HG03378 (cell line): Measurements from ENCODE around the gene PTMS.
"Not testable (repeated sequence)": the region's sequence is repeated elsewhere in the genome, so short reads cannot be mapped to it uniquely, and the experiment has no call there.

Experiments
- ATAC-seq: cut with Tn5 transposase; IDR thresholded peaks from one replicate; pipeline ENCODE4 v1.9.1; 2021; ENCODE audit warnings: mild to moderate bottlenecking, moderate library complexity; ENCODE audit not compliant: unreplicated experiment

The PTMS gene

DNA sequence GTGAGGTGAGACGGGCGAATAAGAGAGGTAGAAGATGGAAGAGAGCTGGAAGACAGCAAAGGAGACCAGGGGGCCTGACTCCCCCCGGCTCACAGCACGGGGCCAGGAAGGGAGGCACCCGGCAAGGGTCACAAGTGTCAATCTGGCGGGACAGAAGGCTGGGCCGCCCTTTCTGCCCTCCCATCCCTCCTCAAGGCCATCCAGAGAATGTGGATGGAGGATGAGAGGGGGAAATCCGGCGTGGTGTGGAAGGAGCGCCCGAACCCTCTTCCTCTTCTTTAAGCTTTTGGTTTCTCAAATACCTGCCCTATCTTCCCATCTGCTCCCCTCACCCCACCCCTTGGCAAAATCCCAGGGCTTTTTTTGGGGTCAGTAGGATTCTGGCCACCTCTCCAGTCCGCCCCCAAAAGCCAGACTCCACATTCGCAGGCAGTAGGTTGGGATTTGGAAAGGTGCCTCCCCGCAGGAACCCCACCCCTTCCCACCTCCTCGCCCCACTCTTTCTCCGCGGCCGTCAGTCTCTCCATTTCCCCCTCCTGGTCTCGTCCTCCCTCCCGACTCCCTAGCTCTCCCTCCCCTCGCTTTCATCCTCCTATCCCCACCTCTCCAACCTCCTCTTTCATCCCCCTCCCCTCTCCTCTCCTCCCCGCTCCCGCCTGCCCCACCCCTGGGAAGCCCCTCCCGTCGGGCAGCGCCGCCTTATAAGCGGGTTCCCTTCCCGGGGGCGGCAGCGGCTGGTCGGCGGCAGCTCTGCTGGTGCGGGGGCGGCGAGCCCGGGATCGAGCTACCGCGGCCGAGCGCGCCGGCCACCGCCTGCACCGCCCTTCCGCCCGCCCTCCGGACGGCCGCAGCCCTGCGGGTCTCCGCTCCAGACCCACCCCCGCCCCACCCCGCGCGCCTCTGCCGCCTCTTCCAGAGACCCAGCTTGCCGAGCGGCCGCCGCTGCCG lies at the start of gene PTMS:
TSS of gene PTMS (plus strand) at position 730 of the 948 bp plus-strand sequence. CDS start 343 bp downstream, outside the sequence.
- no peak for ATAC-seq

DNA sequence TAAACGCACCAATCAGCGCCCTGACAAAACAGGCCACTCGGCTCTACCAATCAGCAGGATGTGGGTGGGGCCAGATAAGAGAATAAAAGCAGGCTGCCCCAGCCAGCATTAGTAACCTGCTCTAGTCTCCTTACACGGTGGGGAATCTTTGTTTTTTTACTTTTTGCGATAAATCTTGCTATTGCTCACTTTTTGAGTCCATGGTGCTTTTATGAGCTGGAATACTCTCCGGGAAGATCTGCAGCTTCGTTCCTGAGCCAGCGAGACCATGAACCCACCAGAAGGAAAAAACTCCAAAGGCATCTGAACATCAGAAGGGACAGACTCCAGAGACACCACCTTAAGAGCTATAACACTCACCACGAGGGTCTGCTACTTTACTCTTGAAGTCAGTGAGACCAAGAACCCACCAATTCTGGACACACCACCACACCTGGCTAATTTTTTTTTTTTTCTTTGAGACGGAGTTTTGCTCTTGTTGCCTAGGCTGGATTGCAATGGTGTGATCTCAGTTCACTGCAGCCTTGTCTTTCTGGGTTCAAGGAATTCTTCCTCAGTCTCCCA lies 49.2 kb upstream of the PTMS start:
- ATAC-seq: no peak

- ATAC-seq: no peak
These were observed 43.3 kb upstream of the PTMS start for GRCh38 chr12:6722863-6723262.

DNA sequence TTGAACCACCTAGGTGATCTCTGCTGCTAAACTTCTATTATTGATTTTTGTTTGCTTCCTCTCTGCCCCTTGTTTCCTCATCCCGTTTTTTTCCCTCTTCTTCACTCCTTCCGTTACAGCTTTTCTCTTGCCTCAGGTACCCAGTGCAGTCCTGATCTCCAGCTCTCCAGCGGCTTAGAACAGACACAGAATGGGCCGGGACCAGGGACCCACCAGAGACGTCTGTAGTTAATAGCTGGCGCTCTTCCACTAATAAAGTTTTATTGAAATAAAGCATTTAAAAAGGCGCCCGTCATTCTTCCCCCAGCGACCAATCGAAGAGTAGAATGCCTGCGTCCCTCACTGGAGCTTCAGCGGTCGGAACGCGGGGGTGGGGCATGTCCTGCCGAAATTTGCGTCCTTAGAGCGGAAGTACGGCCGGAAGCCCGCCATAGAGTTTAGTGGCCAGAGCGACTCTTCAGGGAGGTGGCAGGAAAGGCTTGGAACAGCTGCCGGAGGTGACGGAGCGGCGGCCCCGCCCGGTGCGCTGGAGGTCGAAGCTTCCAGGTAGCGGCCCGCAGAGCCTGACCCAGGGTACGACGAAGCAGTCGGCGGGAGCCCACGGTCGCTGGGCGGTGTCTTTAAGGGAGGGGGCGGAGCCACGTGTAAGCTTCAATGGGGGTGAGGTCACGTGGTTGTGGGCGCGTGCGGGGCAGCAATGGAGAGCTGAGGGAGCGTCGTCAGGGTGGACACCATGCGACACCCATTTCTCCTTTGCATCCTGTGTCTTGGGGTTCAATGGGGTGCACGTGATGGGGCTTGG lies 42.4 kb upstream of the PTMS start, which contains the start of gene COPS7A:
TSS of gene COPS7A (plus strand) at position 440 of the 802 bp plus-strand sequence. CDS start 611 bp downstream, outside the sequence.
- ATAC-seq: peak; percentile 87

GRCh38 chr12:6724409-6724797 lies 41.8 kb upstream of the PTMS start:
- peak; percentile 9 for ATAC-seq

GRCh38 chr12:6725350-6725749 lies 40.8 kb upstream of the PTMS start:
- no peak for ATAC-seq

GRCh38 chr12:6729186-6729585 lies 37.0 kb upstream of the PTMS start:
- no peak for ATAC-seq

GRCh38 chr12:6730169-6730568 lies 36.0 kb upstream of the PTMS start:
- ATAC-seq: no peak

- no peak for ATAC-seq
These were observed 31.4 kb upstream of the PTMS start for GRCh38 chr12:6734506-6735387.

DNA sequence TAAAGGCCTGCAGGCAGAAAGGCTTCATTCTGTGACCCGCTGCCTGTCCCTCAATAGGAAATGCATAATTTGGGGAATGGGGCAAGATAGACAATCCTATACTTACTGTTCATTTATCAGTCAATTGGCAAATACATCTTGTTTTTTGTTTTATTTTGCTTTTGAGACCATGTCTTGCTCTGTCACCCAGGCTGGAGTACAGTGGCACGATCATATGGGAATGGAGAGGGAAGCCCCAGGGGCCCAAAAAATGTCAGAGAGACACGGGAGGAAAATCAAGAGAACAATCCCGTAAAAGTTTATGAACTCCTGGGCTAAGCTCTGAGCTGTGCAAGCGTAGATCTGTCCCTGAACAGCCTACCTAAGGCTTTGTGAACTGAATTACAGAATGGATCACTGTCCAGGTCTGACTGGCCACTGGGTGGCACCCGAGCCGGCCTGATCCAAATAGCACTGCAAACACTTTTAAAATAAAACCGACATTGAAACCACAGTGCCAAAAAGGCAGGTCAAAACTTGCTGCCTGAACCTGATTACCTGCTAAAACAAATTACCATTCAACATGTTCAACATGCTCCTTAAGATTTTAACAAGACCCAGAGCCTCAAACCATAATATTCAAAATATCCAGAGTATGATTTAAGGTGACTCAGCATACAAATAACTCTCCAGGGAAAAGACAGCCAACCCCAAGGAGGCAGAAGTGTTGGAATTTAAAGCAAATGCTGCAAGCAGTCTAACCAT lies 30.5 kb upstream of the PTMS start:
- no peak for ATAC-seq

- no peak for ATAC-seq
These were observed 29.4 kb upstream of the PTMS start for GRCh38 chr12:6736754-6737153.

DNA sequence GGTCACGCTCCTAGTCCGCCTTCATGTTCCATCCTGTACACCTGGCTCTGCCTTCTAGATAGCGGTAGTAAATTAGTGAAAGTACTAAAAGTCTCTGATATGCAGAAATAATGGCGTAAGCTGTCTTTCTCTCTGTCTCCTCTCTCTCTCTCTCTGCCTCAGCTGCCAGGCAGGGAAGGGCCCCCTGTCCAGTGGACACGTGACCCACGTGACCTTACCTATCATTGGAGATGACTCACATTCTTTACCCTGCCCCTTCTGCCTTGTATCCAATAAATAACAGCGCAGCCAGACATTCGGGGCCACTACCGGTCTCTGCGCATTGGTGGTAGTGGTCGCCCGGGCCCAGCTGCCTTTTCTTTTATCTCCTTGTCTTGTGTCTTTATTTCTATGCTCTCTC lies 24.1 kb upstream of the PTMS start:
- not testable (repeated sequence) for ATAC-seq

GRCh38 chr12:6742834-6743233 lies 23.3 kb upstream of the PTMS start:
- no peak for ATAC-seq

- not testable (repeated sequence) for ATAC-seq
These were observed 22.9 kb upstream of the PTMS start for GRCh38 chr12:6743300-6743699.

DNA sequence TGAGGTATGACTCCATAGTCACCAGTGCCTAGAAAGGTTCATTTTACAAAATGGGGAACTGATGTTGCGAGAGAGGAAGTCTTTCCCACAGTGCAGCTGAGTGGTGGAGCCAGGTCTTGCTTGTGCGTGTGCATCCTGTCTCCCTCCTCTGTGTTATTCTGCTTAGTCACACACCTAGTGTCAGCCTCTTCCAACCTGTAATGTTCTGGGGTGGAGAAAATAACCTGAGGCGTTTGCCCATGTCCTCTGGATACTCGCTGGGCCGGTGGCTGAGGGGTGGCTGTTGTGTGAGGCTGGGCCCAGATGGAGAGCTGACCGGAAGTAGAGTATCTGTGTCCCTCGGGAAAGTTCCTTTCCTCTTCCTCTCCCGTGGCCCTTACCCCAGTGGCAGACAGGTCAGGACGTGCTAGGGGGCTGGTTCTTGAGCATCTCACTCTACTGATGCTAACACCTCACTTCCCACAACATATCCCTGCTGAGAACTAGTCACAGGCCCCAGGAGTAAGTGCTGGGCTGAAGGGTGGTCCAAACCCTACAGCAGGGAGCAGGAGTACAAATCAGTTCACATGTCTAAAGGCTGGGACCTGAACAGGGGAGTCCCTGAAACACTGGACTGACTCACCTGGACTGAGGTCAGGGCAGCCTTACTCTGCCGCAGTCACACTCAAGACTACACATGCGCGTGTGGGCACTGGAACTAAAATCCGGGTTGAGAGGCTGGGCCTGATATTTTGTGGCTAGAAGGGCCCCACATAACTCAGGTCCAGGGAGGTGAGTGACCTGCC lies 20.2 kb upstream of the PTMS start:
- ATAC-seq: no peak

GRCh38 chr12:6747216-6747615 lies 18.9 kb upstream of the PTMS start:
- ATAC-seq: no peak

- no peak for ATAC-seq
These were observed 17.4 kb upstream of the PTMS start for GRCh38 chr12:6748761-6749160.

- ATAC-seq: no peak
These were observed 15.7 kb upstream of the PTMS start for GRCh38 chr12:6750506-6750905.

GRCh38 chr12:6751767-6752166 lies 14.4 kb upstream of the PTMS start:
- ATAC-seq: no peak
